ENCODE results near the gene PTK6.
A peak's percentile ranks its signal among the peaks of the same experiment; 100 is the strongest.

Gene PTK6

DNA sequence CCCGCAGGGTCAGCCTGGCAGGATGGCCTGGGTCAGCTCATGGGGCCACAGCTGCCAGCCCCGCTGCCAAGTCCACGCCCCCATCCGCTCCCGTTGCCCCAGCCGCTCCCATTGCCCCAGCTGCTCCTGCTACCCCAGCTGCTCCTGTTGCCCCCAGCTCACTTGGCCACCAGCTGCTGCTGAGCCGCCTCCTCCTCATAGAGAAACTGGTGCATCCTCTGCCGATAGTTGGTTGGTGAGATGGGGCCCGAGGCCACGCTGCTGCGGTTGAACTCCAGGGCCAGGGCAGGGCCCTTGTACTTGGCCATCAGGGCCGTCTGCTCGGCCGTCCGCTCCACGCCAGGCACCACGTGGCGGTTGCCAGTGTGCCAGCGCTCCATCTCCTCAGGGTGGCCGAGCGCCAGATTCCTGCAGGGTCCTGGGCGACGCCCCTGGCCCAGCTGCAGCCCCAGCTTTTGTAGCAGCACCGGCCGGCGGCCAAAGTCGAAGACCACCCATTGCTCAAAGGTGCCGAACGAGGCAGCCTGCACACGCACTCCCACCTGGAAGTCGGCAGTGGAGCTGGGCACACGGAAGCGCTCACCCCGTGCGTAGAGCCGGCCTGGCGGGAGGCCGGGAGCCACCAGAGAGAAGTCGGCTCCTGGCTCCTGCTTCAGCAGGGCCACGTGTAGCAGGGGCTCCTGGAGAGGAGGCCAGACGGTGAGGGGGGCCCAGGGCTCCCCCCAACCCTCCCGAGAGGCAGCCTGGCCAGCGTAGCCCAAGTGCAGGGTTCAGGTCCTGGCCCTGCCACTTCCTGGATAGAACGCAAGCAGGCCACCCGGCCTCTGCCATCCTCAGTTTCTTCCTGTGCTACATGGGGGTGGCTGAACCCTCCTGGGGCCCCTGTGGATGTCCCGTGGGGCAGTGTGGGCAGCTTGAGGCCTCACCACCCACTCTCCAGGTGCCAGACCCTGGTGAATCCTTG, 32.1 kb upstream of the PTK6 start:
- no peak for DNase-seq

DNA sequence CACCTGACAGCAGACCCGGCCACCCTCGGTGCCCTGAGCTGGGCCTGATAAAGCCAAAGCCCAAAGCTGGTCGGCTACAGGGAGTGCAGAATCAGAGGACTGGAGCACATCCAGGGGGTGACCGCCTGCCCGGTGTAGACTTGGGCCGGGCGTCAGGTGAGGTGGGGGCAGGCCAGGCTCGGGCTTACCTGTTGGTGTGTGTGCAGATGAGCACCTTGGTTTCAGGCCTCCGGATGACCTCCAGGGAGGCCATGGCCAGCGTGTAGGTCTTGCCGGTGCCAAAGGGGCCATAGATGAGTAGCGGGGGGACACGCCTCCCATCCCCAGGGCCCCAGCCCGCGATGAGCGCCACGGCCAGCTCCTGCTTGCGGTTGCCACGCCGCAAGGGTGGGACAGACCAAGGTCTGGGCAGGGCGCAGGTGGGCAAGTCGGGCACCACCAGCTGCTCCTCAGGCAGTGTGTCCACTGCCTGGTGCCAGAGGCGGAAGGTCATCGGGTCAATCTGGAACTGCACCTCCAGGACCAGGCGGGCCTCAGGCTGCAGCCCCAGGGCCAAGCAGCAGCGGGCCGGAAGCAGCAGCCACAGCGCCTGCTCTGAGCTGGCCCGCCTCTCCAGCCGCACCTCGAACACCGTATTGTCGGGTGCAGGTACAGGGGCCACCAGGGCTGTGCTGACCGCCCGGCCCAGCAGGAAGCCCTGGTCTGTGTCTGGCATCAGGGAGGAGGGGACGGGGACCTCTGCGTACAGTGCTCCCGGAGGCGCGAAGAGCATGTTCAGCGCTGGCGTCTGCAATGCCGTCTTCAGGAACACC, 31.2 kb upstream of the PTK6 start:
- DNase-seq, result no peak

DNA sequence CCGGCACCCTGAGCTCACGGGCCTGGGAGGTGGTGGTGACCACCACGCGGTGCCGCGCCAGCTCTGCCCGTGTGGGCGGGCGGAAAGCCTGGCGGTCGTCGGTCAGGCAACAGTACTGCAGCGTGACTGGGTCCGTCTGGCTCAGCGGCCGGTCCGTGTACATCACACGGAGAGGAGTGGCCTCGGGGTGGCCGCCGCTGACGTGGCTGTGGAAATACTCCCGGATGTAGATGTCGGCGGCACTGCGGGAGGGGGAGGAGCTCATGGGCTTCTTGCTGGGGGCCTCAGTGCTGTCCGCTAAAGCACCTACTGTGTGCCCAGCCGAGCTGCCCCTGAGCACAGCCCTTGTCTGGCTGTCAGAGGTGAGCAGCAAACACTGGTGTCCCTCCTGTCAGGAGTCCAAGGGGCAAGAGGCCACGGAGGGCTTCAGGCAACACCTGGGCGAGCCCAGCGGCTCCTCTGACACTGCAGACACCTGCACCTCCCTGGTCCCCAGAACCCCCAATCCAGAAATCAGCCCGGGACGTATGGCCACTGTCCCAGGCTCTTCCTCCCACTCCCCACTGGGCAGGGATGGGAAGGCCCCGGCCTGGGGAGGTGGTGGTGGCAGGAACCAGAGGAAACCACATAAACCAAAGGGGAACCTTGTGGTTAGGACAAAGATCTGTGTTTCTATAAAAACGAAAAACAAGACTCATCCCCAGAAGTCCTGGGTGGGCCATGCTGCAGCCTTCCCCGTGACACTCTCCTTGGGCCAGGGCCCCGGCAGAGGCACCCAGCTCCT, 30.4 kb upstream of the PTK6 start:
- DNase-seq, result peak; percentile 61

DNA sequence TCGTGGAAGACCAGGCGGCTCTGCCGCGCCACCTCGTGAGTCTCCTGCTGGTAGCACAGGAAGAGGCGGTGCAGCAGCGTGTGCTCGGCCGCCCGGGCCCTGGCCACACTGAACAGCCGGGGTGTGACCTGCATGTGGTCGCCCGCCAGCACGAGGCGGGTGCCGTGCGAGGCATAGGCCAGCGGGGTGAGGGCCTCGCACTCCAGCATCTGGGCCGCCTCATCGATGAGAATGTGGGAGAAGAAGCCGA, 29.9 kb upstream of the PTK6 start:
- DNase-seq, result no peak

DNA sequence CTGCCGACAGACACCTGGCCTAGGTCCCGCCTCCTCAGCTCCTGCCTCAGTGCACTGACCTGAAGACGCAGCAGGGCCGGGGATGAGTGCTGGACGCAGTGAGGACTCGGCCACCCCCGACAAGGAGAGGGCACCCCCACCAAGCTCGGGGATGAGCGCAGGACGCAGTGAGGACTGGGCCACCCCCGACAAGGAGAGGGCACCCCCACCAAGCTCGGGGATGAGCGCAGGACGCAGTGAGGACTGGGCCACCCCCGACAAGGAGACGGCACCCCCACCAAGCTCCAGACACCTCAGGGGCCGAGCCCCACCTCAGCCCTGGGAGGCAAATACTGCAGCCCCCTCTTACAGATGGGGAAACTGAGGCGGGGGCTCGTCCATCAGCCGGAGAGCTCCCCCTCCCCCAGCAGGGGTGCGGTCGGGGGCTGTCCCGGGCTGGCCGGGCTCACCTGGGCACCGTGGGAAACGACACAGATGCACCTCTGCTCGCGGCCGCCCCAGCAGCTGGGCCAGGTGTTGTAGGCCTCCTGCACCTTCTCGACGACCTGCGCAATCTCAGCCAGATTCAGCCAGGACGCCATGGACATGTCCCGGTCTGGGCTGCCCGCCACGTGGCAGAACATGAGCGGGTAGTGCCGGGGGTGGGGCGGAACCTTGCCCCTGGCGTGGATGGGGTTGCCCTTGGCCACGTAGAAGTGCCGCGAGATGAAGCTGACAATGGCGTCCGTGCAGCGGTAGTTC, 29.4 kb upstream of the PTK6 start:
- DNase-seq, result no peak

DNA sequence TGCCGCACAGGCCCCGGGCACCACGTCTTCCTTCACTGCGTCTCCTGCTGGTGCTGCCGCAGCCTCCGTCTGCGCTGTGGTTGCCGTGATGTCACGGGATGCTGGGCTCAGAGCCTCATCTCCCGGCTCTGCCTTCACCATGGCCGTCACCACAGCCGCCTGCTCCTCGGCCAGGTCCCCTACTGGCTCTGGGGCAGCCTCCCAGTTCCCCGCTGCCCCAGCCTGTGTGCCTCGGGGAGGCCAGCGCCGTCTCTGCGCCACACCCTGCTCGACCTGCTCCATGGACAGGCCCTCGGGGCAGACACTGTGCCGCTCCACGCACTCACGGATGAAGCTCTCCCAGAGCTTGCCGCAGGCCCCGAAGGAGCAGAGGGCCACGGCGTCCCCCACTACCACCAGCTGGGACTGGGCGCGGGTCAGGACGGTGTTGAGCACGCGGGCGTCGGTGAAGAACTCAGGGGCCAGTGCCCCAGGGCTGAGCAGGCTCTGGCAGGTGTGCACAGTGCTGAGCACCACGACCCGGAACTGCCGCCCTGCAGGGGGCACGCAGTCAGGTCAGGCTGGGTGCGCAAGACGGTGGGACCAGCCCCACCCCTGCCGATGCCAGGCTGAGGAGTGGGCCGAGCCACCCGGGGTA, 28.6 kb upstream of the PTK6 start:
- DNase-seq, result no peak

DNA sequence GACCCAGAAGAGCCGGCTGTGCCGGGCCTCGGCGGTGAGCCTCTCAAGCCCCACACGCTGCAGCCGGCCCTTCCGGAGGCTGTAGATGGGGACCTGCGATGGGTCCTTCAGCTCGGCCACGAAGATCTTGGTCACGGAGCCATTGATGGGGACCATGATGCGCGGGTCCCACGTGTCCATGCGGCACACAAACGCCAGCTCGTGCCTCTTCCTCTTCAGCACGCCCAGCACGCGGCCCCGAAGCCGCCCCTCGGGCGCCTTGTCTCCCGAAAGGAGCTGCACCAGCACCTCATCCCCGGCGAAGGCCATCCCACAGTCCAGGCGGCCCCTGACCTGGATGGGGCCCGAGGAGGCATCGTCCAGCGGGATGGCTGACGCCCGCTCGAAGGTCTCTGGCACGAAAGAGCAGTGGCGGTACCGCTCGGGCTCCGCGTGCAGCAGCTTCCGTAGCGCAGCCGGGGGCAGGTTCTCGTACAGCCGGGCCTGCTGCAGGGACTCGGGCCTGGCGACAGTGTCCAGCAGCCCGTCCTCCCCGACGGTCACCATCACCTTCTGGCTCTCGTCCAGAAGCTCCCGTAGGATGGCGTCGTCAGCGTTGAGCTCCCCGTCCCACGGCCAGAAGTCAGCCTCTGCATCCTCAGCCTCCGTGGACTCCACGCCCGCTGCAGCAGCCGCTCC, 28.0 kb upstream of the PTK6 start:
- no peak for DNase-seq

DNA sequence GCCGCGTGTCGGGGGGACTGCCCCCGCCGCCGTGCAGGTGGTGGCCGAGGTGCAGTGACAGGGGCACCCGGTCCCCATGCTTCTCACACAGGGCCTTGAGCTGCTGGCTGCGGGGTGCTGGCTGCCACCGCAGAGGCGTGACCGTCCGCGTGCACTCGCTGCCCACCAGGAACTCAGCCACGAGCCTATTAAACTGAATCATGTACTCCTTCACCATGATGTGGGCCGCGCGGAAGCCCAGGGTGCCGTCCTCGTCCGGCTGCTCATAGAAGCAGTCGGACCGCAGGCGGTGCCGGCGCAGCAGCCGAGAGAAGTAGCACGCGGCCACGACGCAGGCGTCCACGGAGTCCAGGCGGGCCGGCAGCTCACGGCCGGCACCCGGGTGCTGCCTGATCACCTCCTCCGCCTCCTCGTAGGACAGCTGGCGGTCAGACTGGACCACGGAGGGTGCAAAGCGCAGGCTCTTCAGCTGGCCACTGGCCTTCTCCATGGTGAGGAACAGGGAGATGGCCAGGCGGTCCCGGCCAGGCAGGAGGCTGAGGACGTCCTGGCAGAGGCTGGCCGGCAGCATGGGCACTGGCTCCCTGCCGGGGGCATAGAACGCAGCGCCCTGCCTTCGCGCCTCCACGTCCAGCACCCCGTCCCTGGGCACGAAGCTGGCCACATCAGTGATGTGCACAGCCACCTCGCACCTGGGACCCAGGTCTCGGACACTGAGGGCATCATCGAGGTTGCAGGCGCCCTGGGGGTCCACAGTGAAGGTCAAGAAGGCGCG, 27.0 kb upstream of the PTK6 start:
- DNase-seq, result no peak

DNA sequence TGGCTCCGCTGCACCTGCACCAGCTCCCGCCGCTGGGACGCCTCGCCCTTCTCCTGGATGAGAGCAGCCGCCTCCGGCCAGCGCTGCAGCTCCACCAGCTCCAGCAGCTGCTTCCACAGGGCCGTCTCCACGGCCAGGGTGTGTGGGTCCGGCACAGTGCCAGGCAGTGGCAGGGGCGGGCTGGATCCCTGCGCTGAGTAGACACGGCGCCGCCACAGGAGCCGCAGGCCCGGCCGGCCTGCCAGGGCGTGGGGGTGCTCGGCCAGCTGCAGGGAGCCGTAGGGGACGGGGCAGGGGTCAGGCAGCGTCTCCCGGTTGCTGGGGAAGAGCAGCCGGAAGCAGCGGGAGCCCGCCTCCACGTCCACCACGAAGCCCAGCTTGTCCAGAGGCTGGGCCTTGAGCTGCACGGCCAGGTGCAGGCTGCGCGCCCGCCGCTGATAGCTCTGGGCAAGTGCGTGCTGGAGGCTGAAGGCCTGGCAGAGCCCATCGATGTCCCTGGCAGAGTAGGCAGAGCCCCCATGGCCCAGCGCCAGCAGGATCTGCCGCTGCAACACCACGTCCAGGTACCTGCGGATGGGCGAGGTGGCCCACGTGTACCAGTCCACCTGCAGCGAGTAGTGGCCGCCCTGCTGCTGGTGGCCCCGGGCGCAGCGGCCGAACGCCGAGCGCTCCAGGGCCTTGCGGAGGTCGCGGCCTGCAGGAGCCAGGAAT, 26.2 kb upstream of the PTK6 start:
- no peak for DNase-seq

DNA sequence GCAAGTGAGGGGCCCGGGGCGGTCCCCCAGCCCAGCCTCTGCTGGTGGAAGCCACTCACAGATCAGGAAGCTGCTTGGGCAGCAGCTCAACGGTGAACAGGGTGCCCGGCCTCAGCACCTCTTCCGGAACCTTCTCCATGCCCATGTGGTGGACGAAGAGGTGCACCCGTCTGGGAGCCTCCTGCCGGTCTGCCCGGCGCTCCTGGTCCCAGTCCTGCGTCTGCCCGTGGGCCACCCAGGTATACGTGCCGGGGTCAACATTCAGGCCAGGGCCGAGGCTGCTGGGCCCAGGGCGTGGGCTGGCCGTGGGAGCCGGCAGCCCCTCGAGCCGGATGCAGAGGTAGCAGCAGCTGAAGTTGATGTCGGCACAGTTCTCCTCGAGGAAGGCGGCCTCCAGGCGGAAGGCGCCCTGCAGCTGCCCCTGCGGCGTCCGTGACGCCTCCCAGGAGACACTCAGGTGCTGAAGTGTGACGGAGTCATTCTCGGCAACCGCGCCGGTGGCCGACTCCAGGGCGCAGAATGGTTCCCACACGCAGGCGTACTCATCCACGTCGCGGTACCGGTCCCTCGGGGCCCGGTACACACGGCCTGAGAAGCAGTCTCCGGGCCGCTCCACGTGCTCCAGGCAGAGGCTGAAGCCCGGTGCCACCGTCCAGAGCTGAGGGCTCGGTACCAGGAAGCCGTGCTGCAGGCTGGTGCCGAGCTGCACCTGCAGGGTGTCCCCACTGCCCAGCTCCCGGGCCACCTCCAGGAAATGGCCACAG, 25.5 kb upstream of the PTK6 start:
- DNase-seq, result no peak

DNA sequence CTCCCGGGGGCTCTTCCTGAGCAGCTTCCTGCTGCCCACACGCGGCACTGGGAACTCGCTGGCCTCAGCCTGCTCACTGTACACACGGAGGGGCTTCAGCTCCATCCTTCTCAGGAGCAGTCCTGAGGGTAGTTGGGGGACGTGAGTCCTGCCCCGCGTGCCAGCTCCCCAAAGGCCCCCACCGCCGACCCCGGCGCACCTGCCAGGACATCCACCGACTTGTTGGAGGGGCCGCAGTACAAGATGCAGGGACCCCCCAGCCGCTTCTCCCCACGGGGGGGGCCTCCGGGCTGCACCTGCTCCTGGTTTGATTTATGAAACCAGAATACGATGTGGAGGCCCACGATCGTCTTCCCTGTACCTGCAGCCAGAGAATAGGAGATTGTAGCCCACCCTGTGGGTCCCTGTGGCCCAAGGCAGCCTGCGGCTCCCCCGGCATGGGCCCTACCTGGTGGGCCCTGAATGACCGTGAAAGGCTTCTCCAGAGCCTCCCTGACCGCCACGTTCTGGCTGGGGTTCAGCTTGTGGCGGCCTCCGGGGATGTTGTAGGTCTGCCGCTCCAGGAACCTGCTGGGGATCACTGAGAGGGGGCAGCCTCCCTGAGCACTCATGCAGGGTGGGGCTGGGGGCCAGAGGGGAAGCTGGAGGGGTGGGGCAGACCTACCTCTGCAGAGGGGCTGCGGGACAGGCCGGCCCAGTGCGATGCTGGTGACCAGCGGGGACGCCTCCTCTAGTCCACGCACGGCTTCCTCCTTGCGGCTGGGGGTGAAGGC, 24.6 kb upstream of the PTK6 start:
- no peak for DNase-seq

DNA sequence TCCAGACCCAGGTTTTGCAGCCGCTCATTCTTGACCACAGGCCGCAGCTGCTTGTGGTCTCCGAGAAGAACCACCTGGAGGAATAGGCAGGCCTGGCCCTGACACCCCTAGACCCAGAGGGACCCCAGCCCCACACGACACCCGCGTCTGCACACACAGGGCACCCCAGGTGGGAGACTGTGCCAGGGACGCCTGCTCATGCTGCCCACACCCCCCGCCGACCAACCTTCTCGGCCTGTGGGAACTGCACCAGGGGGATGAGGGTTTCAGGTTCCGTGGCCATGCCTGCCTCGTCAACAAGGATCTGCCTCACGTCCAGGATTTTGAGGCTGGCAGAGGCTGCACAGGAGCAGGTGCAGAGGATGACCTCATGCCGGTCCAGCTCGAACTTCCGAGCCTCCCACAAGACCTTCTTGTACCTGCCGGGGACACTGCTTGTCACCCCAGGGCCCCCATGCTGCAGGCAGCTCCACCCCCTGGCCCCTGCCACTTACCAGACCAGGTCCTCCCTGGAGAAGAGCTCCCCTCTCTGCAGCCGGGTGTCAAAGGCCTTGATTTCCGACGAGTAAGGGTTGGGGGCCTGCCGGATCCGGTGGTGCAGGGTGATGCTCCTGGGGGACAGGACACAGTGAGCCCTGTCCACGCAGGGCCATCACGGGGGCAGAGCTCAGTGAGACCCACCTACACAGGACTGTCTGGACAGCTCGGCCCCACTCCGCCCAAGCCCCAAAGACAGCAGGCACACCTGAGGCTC, 23.9 kb upstream of the PTK6 start:
- DNase-seq, result no peak

DNA sequence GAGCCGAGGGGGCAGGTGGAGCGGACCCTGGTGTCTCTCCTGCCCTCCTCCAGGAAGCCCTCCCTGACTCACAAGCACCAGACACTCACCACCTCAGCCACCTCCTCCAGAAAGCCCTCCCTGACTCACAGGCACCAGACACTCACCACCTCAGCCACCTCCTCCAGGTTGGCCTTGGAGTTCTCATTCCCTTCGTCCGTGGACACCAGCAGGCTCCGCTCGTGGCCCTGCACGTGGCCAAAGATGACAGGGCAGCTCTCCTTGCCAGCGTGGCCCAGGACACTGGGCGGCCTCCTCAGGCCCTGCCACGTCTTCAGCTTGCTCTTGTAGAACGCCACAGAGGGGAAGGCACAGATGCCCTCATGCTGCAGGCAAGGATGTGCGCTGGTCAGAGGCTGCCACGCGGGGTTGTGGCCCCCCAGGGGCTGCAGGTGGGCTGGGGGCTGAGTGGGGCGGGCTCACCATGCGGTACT, 23.2 kb upstream of the PTK6 start:
- no peak for DNase-seq

DNA sequence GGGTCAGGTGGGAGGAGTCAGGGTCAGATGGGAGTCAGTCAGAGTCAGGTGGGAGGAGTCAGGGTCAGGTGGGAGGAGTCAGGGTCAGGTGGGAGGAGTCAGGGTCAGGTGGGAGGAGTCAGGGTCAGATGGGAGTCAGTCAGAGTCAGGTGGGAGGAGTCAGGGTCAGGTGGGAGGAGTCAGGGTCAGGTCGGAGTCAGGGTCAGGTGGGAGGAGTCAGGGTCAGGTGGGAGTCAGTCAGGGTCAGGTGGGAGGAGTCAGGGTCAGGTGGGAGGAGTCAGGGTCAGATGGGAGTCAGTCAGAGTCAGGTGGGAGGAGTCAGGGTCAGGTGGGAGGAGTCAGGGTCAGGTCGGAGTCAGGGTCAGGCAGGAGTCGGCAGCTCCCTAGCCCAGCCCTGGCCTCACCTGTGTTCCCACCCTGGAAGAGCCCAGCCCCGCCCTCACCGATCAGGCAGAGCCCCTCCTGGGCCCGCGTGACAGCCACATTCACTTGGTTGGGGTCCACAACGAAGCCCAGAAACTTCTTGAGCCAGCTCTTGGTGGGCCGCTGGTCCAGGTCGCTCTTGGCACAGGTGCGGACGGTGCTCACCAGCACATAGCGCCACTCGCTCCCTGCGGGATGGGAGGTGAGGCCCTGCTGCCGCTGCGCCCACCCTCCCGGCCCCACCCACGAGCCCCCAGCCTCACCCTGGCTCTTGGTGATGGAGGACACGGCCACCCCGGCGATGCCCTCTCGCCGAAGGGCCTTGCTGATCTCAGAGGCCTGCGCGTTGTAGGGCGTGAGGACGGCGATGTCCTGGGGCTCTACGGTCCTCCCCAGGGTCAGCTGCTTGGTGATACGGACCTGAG, 22.5 kb upstream of the PTK6 start:
- DNase-seq, result peak; percentile 35

DNA sequence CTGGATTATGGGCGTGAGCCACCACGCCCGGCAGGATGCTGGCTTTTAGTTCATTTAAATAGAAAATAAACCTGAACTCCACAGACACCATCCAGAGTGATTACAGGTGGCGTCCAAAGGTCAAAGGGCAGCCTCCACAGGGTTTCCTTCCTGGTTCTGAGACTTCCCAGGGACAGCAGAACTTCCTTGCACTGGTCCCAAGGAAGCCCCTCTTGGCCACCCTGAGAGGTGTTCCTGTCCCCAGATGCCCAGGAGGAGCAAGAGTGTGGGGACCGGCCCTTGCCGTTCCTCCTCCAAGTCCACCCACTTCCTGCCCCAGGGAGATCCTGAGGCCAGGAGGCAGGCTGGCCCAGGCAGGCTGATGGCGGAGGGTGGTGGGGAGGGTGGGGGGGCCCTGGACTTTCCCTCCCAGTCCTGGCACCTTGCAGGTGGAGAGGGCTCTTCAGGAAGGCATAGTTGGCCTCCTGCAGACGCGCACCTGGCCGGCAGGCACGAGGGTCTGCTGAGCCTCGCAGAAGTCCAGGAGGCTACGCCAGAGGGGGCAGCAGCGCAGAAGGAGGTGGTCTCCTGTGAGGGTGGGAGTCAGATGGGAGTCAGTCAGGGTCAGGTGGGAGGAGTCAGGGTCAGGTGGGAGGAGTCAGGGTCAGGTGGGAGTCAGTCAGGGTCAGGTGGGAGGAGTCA, 21.8 kb upstream of the PTK6 start:
- DNase-seq, result no peak

DNA sequence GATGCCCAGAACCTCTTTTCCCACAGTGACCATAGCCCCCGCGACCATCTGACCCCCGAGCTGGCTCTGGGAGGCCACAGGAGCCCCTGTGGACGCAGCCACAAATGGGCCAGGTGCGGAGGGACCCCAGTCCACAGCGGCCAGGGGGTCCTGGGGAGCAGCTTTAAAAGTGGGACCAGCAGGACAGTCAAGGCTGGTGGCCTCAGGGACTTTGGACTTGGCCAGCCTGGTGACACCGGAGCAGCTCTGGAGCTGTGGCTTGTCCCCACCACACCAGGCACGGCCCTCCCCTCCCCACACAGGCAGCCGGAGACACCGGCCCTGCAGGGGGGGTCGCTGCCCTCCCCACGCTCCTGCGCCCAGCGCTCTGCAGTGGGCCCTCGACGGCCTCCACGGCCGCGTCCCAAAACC, 20.3 kb upstream of the PTK6 start:
- DNase-seq, result no peak
